ENCODE measurements around the gene B9D1.

B9D1 gene

GRCh38 chr17:19382531-19383444 lies 20.3 kb upstream of the B9D1 start:
- DNase-seq (ENCODE audit: extremely low read depth, low read depth): no peak
- TF ChIP-seq CTCF (IDR thresholded peaks at IDR 0.05; ENCODE audit: low read depth, low read length): no peak

GRCh38 chr17:19381741-19382444 lies 19.4 kb upstream of the B9D1 start:
- no peak for TF ChIP-seq CTCF (IDR thresholded peaks at IDR 0.05; ENCODE audit: low read depth, low read length)

GRCh38 chr17:19381361-19381740 lies 18.8 kb upstream of the B9D1 start:
- TF ChIP-seq CTCF (IDR thresholded peaks at IDR 0.05; ENCODE audit: low read depth, low read length): no peak
- no peak for DNase-seq (ENCODE audit: extremely low read depth, low read depth)

More at GRCh38 chr17:19381741-19382444, 19.4 kb upstream of the B9D1 start:
- no peak for DNase-seq (ENCODE audit: extremely low read depth, low read depth)

GRCh38 chr17:19380481-19381301 lies 18.2 kb upstream of the B9D1 start:
- no peak for TF ChIP-seq CTCF (IDR thresholded peaks at IDR 0.05; ENCODE audit: low read depth, low read length)
- DNase-seq (ENCODE audit: extremely low read depth, low read depth): no peak

- DNase-seq (ENCODE audit: extremely low read depth, low read depth): no peak
- TF ChIP-seq CTCF (IDR thresholded peaks at IDR 0.05; ENCODE audit: low read depth, low read length): no peak
Observed at GRCh38 chr17:19379361-19380065, 17.0 kb upstream of the B9D1 start.

GRCh38 chr17:19378416-19379360 lies 16.2 kb upstream of the B9D1 start, which contains the start of gene MAPK7:
Gene MAPK7, plus strand, starts transcription at chr17:19378498. Its CDS starts 403 bp downstream, at chr17:19378901.
- TF ChIP-seq CTCF (IDR thresholded peaks at IDR 0.05; ENCODE audit: low read depth, low read length): no peak
- no peak for DNase-seq (ENCODE audit: extremely low read depth, low read depth)

Measured in AG09319 (cell line).